Mesothelial cell of epicardium (in vitro differentiated cells): ENCODE data around the gene EYS. TPM values are rescaled to one million over a fixed set of nuclear protein-coding genes. Genes with fewer than 3 reads are reported as not detected.

ENCODE experiments used
- DNase-seq, 2 experiments: peaks; one replicate each; pipeline ENCODE4 v3.0.0; 2021; ENCODE audit warnings: low spot score in 2 of 2; ENCODE audit not compliant: unreplicated experiment in 2 of 2
- H3K27ac Mint-ChIP-seq: 2 replicates; pipeline ENCODE4 v1.8.0; 2021; ENCODE audit warnings: mixed read lengths
- H3K27me3 Mint-ChIP-seq: 2 replicates; pipeline ENCODE4 v1.8.0; 2021; ENCODE audit warnings: low read depth, mixed read lengths
- H3K36me3 Mint-ChIP-seq: 2 replicates; pipeline ENCODE4 v1.8.0; 2021; ENCODE audit warnings: mixed read lengths
- H3K4me1 Mint-ChIP-seq: 2 replicates; pipeline ENCODE4 v1.8.0; 2021; ENCODE audit warnings: mixed read lengths
- H3K4me3 Mint-ChIP-seq: 2 replicates; pipeline ENCODE4 v1.8.0; 2021; ENCODE audit warnings: mild to moderate bottlenecking, moderate library complexity, mixed read lengths
- H3K9me3 Mint-ChIP-seq: 2 replicates; pipeline ENCODE4 v1.8.0; 2021; ENCODE audit warnings: mixed read lengths
- total RNA-seq: library from RNA; stranded (reverse); gene quantifications from 3 replicates; pipeline ENCODE4 v1.2.1, GENCODE V29; 2021
- TF ChIP-seq, protein P1 (sequence below): fragments of 200-600 bp; sonication (generic); IDR thresholded peaks from one replicate; pipeline ENCODE4 v1.5.0; 2021; ENCODE audit warnings: antibody characterized with exemption; ENCODE audit not compliant: unreplicated experiment

EYS gene
- total RNA-seq, 1 donor from 2014 or later = 0.69 TPM

DNA sequence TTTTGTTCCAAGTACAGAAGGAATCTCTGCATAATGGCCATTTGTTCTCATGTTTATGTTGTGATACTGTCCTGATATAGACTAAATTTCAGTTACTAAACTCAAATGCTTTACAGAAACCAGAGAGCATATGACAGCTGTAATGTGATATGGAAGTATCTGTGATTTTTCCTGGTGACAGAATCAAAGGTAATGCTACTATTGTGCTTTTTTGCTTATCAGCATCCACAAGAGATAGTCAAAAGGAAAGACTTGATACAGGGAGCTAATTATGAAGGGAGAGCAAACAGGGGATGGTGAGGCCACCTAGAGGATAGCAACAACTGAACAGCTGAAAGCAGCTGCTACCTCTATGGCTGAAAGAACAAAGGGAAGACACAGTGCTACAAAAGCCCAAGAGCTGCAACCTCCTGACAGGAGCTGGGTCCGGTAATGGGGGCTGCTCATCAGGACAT lies 1890.0 kb downstream of the EYS start:
- Mint-ChIP-seq H3K27me3 (no peaks in the 10 kb centered on the region), H3K9me3 (no peaks in the 10 kb centered on the region), H3K4me1 (peaks cover 12% of the 10 kb centered on the region), H3K4me3 (no peak overlapping the region), H3K27ac (no peak overlapping the region), H3K36me3 (no peaks in the 10 kb centered on the region)
- DNase-seq = no peak
- TF ChIP-seq, protein P1, sequence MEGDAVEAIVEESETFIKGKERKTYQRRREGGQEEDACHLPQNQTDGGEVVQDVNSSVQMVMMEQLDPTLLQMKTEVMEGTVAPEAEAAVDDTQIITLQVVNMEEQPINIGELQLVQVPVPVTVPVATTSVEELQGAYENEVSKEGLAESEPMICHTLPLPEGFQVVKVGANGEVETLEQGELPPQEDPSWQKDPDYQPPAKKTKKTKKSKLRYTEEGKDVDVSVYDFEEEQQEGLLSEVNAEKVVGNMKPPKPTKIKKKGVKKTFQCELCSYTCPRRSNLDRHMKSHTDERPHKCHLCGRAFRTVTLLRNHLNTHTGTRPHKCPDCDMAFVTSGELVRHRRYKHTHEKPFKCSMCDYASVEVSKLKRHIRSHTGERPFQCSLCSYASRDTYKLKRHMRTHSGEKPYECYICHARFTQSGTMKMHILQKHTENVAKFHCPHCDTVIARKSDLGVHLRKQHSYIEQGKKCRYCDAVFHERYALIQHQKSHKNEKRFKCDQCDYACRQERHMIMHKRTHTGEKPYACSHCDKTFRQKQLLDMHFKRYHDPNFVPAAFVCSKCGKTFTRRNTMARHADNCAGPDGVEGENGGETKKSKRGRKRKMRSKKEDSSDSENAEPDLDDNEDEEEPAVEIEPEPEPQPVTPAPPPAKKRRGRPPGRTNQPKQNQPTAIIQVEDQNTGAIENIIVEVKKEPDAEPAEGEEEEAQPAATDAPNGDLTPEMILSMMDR = no peak

DNA sequence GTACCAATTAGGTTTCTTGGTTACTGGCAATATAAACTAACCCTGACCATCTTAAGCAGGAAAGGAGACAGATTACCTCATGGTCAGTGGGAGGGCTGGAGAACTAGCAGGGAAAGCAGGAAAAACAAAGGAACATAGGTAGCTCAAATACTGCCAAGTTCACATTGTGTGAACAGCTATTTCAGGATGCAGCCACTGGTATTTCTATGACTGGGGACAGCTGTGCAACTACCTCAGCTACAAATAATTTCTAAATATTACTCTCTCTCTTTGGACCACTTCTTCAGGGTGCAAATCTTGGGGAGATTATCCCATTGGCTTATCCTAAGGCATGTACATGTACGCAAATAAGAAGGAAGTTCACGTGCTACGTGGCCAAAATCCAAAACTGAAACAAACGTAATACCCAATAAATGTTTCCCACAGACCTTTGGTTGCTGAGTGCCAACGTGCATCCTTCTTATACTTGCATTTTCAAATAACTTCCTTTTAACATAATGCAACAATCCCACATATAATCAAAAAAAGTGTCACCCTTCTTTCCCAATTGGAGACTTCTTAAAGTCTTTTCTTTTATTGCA lies 1890.5 kb downstream of the EYS start:
- Mint-ChIP-seq H3K27me3 (no peaks in the 10 kb centered on the region), H3K4me1 (peaks cover 12% of the 10 kb centered on the region), H3K27ac (no peak overlapping the region), H3K9me3 (peaks cover 4% of the 10 kb centered on the region), H3K4me3 (no peak overlapping the region), H3K36me3 (no peaks in the 10 kb centered on the region)
- TF ChIP-seq, protein P1 = no peak
- DNase-seq = no peak

DNA sequence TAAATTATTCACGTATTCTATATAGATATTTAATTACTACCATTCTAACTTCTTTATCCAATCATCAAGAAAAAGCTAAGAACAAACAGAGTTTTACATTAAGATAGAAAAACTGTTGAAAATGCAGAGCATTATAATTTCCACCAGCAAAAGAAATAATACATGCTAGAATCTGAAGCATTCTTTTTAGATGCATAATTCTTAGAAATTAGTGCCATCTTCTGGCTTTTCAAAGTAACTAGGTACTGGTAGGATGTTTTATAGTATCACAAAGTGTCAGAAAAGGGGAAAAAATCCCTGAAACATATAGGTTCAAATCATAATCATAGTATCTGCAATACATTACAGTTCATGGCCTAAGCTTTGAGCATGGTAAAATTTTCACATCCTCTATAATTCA lies 1892.6 kb downstream of the EYS start:
- Mint-ChIP-seq H3K27me3 (no peaks in the 10 kb centered on the region), H3K4me3 (no peak overlapping the region), H3K9me3 (peaks cover 6% of the 10 kb centered on the region), H3K4me1 (peaks cover 9% of the 10 kb centered on the region), H3K36me3 (no peaks in the 10 kb centered on the region), H3K27ac (no peak overlapping the region)
- TF ChIP-seq, protein P1 = no peak
- DNase-seq = no peak

DNA sequence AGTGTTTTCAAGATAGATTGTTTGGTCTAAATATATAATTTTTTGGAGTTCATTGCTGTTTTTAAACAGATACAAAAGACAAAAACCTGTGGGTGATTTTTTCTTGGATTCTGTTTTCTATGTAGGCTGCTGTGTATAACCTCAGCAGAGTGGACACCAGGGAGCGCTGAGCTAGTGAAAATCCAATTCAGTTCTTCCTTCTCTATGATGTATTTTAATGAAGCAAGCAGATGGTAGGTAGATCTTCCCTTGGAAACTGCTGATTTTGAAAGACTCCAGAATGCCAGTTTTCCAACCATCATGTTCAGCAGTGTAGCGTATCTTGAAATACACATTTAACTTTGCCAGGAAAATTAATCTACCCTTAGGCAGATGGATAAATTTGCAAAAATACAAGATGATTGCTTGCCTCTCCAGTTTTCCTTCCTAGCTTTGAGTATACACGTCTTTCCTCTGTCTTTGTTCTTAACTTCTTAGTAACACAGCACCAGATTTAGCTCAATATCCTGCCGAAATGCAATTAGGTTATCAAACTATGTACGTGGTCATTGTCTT lies 1893.4 kb downstream of the EYS start:
- Mint-ChIP-seq H3K36me3 (no peaks in the 10 kb centered on the region), H3K4me3 (no peak overlapping the region), H3K4me1 (peaks cover 9% of the 10 kb centered on the region), H3K9me3 (peaks cover 6% of the 10 kb centered on the region), H3K27ac (no peak overlapping the region), H3K27me3 (no peaks in the 10 kb centered on the region)
- TF ChIP-seq, protein P1 = no peak
- DNase-seq = no peak

DNA sequence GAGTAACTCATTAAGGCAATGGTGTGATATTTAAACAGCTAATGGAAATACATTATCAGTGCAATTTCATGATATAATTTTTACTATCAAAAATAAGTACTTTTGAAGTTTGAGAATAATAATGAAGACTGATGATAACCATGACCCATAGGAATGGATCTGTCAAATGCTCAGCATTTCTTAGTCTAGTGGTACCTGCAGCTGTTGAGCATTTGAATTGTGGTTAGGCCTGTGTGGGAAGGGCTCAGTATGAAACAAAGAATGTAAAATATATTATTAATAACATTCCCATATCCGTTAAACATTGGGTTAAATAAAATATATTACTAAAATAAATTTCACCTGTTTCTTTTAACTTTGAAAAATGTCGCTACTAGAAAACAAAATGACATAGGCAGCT lies 1898.5 kb downstream of the EYS start:
- Mint-ChIP-seq H3K36me3 (no peaks in the 10 kb centered on the region), H3K27me3 (no peaks in the 10 kb centered on the region), H3K4me3 (no peak overlapping the region)

More for the DNA sequence above, 1898.5 kb downstream of the EYS start:
- Mint-ChIP-seq H3K4me1 (peaks cover 29% of the 10 kb centered on the region), H3K9me3 (peaks cover 6% of the 10 kb centered on the region), H3K27ac (no peak overlapping the region)
- TF ChIP-seq, protein P1 = no peak
- no peak for DNase-seq
